Neural crest cell (in vitro differentiated cells): ENCODE results near the gene FOSL2. TPM values are rescaled to one million over a fixed set of nuclear protein-coding genes. Genes with fewer than 3 reads are reported as not detected.

Experiments used
- DNase-seq: peaks from one replicate; pipeline ENCODE4 v3.0.0; 2021; ENCODE audit warnings: low read depth, mixed read lengths, low spot score
- H3K27ac Mint-ChIP-seq: one replicate; pipeline ENCODE4 v1.8.0; 2021; ENCODE audit warnings: mild to moderate bottlenecking, mixed read lengths; ENCODE audit not compliant: unreplicated experiment
- H3K27me3 Mint-ChIP-seq: 2 replicates; pipeline ENCODE4 v1.8.0; 2021; ENCODE audit warnings: low read depth, mild to moderate bottlenecking, mixed read lengths
- H3K36me3 Mint-ChIP-seq: 2 replicates; pipeline ENCODE4 v1.8.0; 2021; ENCODE audit warnings: low read depth, mild to moderate bottlenecking, mixed read lengths
- H3K4me1 Mint-ChIP-seq: 2 replicates; pipeline ENCODE4 v1.8.0; 2021; ENCODE audit warnings: mixed read lengths
- H3K4me3 Mint-ChIP-seq: one replicate; pipeline ENCODE4 v1.8.0; 2021; ENCODE audit warnings: mild to moderate bottlenecking, mixed read lengths
- H3K9me3 Mint-ChIP-seq: 2 replicates; pipeline ENCODE4 v1.8.0; 2021; ENCODE audit warnings: mixed read lengths
- total RNA-seq: library from RNA; stranded (reverse); gene quantifications from 2 replicates; pipeline ENCODE4 v1.2.1, GENCODE V29; 2021
- TF ChIP-seq, protein P1 (sequence below): fragments of 200-600 bp; sonication (generic); conservative IDR thresholded peaks from 2 replicates; pipeline ENCODE4 v1.5.0; 2021; ENCODE audit warnings: antibody characterized with exemption, mild to moderate bottlenecking

FOSL2 gene
- total RNA-seq, 1 donor from 2014 or later = 2.9 TPM

DNA sequence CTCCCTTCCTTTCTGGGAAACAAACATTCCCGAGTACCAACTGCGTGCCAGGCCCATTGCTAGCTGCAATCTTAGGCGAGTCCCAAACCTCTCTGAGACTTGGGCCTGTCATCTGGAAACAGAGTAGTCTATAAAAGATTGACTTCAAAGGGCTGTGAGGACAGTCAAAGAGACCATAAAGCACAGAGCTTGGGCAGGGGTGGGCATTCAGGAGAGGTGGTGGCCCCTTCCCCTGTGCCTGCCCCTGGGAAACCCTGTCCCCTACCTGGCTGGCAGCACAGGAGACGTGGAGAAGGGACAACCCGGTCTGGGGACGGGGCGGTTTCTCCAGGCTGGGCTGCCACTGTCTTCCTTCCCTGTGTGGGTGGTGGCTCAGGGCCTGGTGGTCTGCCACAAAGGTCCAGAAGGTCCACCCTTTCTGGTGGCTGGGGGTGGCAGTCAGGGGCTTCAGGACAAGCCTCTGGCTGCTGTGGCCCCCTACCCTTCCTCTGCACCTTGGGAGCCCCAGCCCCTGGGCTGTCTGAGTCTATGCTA lies 33.9 kb upstream of the FOSL2 start:
- no peaks in the 10 kb centered on the region for H3K27me3 Mint-ChIP-seq
- no peaks in the 10 kb centered on the region for H3K36me3 Mint-ChIP-seq
- H3K4me3 Mint-ChIP-seq = no peak overlapping the region
- peaks cover 17% of the 10 kb centered on the region for H3K4me1 Mint-ChIP-seq
- no peaks in the 10 kb centered on the region for H3K9me3 Mint-ChIP-seq
- DNase-seq = no peak
- TF ChIP-seq, protein P1, sequence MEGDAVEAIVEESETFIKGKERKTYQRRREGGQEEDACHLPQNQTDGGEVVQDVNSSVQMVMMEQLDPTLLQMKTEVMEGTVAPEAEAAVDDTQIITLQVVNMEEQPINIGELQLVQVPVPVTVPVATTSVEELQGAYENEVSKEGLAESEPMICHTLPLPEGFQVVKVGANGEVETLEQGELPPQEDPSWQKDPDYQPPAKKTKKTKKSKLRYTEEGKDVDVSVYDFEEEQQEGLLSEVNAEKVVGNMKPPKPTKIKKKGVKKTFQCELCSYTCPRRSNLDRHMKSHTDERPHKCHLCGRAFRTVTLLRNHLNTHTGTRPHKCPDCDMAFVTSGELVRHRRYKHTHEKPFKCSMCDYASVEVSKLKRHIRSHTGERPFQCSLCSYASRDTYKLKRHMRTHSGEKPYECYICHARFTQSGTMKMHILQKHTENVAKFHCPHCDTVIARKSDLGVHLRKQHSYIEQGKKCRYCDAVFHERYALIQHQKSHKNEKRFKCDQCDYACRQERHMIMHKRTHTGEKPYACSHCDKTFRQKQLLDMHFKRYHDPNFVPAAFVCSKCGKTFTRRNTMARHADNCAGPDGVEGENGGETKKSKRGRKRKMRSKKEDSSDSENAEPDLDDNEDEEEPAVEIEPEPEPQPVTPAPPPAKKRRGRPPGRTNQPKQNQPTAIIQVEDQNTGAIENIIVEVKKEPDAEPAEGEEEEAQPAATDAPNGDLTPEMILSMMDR = no peak
- H3K27ac Mint-ChIP-seq = no peak overlapping the region

DNA sequence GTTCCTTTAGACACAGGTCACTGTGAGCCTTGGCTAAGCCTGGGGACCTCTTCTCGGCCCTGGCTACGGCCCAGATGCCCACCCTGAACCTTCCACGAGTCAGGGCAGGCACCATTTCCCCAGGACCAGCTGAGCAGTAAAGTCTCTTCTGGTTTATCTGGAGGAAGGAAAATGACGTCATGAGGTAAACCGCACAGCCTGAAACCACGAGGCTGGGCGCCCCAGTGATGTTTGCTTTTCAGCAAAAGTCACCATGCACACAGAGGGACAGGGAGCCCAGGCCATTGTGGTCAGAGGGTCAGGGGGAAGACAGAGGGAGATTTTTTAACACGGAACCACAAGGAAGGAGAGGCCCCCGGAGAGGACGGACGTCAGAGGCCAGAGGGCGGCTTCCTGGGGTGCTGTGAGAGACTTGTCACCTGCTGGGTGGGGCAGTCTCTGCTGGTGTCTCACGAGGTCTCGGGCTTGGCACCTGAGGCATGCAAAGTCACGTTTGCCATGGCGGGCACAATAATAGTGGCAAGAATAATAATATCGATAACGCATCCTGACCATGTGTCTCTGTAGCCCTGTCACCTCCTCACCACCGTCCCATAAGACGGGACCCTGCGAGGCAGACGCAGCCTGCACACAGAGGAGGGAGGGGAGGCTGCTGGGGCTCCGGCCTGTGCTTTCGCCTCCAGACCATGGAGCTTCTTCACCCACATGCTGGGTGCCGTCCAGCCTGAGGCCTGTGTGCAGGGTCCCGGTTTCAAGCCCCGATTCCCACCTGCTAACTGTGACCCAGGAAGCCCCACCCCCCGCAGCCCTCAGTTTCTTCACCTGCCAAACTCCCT lies 33.2 kb upstream of the FOSL2 start:
- no peak for DNase-seq
- TF ChIP-seq, protein P1 = no peak
- peaks cover 17% of the 10 kb centered on the region for H3K4me1 Mint-ChIP-seq
- H3K9me3 Mint-ChIP-seq = no peaks in the 10 kb centered on the region
- H3K36me3 Mint-ChIP-seq = no peaks in the 10 kb centered on the region
- H3K27ac Mint-ChIP-seq = no peak overlapping the region
- H3K4me3 Mint-ChIP-seq = no peak overlapping the region
- no peaks in the 10 kb centered on the region for H3K27me3 Mint-ChIP-seq

DNA sequence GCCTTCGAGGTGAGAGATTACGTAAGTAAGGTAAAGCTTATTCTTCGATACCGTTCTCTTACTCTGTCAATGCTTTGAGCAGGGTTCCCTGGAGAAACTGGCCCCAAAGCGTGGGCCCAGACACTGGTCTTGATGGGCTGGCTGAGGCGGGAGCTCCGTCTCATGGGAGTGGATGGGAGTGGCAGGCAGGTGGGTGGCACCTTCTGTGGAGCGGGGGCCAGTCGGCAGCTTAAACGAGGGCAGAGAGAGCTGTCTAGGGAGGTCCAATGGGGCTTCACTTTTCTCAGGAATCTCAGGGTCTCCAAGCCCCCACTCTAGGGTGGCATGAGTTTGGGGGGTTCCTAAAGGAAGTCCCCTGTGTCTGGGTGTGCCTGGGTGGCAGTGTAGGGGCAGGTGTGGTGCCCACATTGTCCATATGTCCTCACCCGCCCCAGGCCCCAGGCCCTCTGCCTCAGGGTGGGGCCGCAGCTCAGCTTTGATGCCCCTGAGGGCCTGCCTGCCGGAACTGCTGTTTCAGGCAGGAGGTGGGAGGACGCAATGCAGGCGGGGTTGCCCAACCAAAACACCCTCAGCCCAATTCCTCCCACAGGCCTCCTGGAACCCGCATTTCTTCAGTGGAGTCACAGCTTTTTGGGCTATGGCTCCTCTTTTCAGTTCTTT lies 32.5 kb upstream of the FOSL2 start:
- Mint-ChIP-seq H3K9me3 (no peaks in the 10 kb centered on the region), H3K27ac (no peak overlapping the region), H3K4me3 (no peak overlapping the region), H3K36me3 (no peaks in the 10 kb centered on the region), H3K27me3 (no peaks in the 10 kb centered on the region), H3K4me1 (peaks cover 17% of the 10 kb centered on the region)
- no peak for DNase-seq
- TF ChIP-seq, protein P1 = no peak

DNA sequence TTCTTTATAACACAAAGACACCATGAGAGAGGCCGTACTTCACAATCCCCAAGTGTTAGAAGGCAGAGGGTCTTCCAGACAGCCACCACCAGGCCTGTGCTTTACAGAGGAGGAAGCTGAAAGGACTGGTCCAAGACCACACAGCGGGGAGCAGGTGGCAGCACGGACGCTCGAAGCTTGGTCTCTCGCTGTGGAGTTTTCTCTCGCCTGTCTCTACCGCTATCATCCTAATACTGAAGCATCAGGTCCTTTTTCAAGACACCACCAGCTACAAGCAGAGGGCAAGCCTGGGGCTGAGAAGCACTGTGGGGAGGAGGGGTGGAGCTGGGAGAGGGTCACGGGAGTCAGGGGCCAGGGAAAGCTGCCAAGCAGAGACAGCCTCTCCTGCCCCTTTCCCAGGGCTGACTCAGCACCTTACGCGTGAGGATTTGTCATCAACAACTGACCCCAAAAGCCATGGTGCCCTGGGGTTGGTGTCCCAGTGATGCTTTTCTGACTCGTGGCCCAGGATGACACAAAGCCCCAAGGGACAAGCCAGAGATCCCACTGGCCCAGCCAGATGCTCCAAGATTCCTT lies 31.9 kb upstream of the FOSL2 start:
- DNase-seq = no peak
- no peak overlapping the region for H3K4me3 Mint-ChIP-seq
- H3K27me3 Mint-ChIP-seq = no peaks in the 10 kb centered on the region
- H3K9me3 Mint-ChIP-seq = no peaks in the 10 kb centered on the region
- no peaks in the 10 kb centered on the region for H3K36me3 Mint-ChIP-seq
- peak overlapping the region; percentile 57 for H3K27ac Mint-ChIP-seq
- TF ChIP-seq, protein P1 = no peak
- H3K4me1 Mint-ChIP-seq = peaks cover 17% of the 10 kb centered on the region

DNA sequence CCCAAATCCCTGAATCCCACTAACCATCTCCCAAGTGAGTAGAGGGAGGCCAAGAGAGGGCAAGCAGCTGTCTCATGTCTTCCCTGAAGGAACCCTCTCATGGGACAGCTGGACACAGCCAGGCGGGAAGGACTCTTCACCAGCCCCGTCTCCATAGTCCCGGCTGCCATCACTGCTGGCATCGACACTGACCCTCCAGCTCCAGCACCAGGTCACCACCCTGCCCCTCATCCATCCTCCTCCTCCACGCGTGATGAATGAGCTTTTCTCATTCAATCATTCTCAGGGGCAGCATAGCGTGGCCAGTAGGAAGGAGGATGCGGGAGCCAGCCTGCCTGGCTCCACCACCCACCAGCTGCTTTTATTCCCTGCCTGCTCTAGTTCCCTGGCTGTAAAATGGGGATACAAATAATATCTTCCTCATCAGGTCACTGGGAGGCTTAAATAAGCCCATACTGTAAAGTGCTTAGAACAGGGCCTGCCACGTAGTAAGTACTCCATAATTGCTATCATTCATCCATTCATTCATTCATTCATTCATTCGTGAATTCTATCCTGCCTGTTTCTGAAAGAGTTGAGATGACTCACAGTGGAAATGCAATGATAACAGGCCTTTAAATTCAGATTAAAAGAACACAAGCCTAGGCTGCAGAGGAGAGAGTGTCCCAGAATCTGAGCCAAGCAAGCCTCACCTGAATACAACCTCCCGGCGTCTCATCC lies 30.5 kb upstream of the FOSL2 start:
- DNase-seq = no peak
- H3K4me1 Mint-ChIP-seq = peaks cover 17% of the 10 kb centered on the region
- no peaks in the 10 kb centered on the region for H3K36me3 Mint-ChIP-seq
- H3K27me3 Mint-ChIP-seq = no peaks in the 10 kb centered on the region
- TF ChIP-seq, protein P1 = no peak
- no peak overlapping the region for H3K27ac Mint-ChIP-seq
- no peak overlapping the region for H3K4me3 Mint-ChIP-seq
- no peaks in the 10 kb centered on the region for H3K9me3 Mint-ChIP-seq
